ENCODE results near the gene ARHGAP29.

ARHGAP29 gene

GRCh38 chr1:94265011-94265422 is 27.6 kb upstream of the ARHGAP29 start:
- DNase-seq (ENCODE audit: low read depth in 2 of 2) = no peak

GRCh38 chr1:94260635-94261387 is 23.4 kb upstream of the ARHGAP29 start:
- no peak for DNase-seq (ENCODE audit: low read depth in 2 of 2)

DNA sequence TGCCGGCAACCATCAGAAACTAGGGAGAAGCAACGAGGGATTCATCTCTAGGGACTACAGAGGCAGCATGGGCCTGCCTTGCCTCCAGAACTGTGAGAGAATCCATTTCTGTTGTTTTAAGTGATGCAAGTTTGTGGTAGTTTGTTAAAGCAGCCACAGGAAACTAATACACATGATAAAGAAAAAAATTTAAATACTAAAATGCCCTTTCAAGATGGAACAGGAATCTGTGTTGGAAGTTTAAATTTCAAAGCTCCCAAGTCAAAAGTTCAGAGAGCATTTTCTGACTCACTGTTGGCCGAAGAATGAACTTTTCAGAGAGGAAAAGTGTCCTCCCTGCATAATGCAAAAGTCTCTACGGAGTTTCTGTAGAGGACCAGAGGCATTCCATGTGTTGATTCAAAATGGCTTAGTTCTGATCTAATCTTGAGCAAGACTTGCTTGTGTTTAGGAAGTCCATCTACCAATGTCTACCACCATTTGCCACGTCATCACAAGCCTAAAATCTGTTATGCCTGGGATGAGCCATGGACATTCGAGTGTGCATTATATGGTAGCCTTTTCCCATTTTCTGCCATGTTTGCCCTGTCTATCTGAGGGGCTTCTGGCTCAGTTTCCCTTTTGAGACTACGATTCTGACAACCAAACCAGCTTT is 22.4 kb upstream of the ARHGAP29 start:
- no peak for DNase-seq (ENCODE audit: low read depth in 2 of 2)

DNA sequence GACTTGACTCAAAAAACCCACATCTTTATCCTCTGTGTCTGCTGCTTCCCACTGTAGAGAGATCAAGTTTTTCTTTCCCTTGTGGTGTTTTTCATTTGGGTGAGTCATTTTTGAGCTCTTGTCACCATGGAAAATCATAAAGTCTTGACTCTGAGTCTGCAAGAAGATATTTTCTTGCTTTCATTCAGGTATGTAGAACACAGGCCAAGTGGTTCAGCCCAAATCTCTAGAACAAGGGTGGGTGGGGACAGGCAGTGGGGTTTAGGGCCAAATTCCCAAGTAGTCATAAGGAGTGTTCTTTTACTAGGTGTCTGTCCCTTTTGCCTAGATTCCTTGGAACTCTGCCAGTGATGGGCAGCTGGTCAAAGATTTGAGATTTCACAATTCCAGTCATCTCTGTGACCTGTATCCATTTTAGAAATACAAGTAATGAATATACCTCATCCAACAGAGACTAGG is 21.5 kb upstream of the ARHGAP29 start:
- peak; percentile 67 to 70 for DNase-seq (ENCODE audit: low read depth in 2 of 2)

DNA sequence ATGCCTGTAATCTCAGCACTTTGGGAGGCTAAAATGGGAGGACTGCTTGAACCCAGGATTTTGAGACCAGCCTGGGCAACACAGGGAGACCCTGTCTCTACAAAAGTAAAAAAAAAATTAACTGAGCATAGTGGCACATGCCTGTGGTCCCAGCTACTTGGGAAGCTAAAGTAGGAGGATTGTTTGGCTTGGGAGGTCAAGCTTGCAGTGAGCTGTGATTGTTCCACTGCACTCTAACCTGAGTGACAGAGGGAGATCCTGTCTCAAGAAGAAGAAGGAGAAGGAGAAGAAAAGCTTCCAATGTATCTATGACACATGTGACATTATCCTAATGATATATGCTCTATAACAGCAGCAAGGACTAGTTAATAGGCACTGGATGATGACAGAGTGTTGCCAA is 20.1 kb upstream of the ARHGAP29 start:
- DNase-seq (ENCODE audit: low read depth in 2 of 2) = no peak

DNA sequence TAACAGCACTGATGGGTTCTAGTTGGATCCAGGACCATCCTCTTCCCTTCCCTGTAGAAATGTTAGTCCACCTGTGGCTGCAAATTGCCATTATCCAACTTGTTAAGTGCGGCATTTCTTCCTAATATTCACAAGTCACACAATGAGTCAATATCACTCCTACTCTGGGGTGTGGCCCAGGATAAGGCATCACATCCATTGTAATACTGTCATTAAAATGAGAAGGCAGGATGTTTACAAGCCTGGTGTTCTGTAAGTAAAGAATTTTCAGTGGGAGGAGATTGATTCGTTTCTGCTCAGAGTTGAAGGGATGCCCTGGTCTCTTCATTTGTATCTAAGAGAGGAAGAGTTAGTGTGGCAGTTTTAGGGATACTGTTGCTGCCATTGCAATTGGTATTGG is 18.1 kb upstream of the ARHGAP29 start:
- no peak for DNase-seq (ENCODE audit: low read depth in 2 of 2)

DNA sequence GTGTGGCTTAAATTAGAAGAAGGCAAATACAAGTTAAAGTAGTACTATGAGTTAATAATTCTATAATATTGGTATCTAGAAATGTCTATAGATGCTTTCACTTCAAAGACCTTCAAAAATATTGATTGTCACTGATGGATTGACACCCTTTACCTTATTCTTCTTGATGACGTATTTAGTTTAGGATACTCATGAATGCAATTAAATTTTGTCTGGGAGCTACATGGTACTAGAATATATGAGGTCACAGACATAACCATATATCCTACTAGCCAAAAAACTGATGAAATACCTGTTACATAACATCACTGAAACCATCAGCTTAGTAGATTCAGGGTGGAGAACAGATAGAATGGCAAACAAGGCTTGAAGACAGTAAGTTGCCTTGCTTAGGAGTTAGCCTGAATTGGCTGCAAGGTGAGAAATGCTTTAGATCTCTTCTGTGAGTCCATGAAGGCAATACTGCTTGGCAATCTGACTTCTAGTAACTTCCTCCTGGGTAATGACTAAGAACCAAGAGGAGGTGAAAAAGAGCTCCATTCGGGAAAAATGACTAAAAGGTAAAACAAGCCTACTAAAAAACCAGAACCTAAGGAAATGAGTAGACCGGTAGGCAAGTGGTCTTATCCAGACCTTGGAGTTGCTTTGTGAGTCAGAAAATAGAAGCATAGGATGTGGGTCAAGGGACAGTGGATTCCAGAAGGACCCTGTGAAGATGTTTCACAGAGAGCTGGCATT is 16.9 kb upstream of the ARHGAP29 start:
- DNase-seq (ENCODE audit: low read depth in 2 of 2) = no peak

DNA sequence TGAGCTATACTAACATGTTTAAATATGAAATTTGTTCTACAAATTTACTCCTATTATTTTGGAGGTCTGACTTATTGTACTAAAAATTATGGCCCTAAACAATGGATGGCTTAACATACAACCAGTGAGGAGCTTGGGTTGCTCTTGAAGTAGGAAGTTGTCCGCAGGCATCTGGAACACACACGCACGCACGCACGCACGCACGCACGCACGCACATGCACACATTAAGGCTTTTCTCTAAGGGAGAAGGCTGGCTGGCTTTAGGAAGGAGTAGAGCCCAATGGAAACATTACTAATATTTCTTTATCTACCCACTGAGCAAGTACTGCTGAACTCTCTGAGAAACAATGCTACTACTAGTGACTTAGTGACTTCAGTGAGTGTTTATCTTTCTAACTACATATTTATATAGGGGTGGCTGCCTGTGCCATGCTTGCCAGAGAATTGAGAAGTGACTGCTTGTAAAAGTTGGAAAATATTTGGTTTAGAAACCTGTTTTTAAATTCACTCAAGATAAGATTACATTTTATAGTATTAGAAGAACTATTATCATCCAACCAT is 16.2 kb upstream of the ARHGAP29 start:
- no peak for DNase-seq (ENCODE audit: low read depth in 2 of 2)

GRCh38 chr1:94250341-94250740 is 13.0 kb upstream of the ARHGAP29 start:
- no peak for DNase-seq (ENCODE audit: low read depth in 2 of 2)

DNA sequence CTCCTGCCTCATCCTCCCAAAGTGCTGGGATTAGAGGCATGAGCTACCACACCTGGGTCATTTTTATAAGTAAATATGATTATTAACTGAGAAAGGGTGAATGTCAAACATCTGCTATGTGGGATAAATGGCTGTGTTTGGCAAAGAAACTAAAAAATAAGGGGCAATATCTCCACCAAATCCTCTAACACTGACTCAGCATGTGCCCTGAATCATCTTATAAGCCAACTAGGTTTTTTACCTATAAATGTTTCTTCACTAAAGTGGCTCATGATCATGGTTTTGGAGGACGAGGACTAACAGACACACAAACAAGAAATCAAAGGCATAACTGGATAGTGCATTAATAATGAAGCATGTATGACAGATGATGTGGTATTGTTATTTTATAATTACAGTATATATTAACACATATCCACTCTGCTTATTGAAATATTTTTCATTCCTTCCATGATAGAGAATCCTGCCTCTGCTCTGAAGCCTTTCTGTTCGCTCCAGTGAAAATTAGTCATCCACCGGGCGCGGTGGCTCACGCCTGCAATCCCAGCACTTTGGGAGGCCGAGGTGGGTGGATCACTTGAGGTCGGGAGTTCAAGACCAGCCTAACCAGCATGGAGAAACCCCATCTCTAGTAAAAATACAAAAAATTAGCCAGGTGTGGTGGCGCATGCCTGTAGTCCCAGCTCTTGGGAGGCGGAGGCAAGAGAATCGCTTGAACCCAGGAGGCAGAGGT is 11.7 kb upstream of the ARHGAP29 start:
- DNase-seq (ENCODE audit: low read depth in 2 of 2) = no peak

DNA sequence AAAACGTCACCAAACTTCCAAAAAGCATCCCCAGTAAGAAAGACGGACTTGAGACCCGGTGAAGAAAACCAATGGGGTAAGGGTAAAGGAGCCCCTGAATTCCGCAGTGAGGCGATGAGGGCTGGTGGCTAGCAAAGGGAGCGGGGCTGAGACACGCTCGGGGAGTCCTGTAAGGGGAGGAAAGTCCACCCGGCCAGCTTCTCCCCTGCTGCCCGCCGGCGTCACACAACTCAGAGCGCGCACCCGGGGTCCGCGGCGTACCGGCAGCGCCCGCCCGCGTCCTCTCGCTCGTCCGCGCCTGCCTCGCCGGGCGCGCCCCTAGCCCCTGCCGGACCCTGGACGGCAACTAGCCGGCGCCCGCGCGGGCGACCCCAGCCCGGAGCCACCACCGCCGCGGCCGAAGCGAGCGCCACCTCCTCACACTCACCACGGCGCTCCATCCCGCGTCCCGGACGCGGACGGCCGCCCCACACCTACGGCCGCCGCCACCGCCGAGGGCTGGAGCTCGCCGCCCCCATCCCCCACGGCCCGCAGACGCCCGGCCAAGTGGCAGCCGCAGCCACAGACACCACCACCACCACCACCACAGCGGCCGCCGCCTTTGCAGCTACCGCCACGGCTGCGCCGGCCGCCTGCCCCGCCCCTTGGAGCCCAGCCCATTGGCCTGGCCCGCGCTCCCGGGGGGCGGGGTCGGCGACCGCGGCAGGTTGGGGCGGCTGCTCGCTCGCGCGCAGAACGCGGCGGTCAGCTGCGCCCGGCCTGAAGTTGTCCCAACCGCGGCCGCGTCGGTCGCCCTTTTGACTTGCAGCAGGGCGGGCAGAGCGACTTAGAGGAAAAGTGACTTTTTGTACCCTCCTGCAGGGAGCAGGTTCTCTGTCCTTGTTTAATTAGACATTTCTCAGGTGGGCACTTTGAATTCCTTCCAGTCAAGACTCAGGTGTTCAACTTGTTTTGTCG is 10.0 kb upstream of the ARHGAP29 start:
- no peak for DNase-seq (ENCODE audit: low read depth in 2 of 2)

- DNase-seq (ENCODE audit: low read depth in 2 of 2) = no peak
Measured at GRCh38 chr1:94246692-94247137, 9.3 kb upstream of the ARHGAP29 start.

GRCh38 chr1:94245747-94246438 is 8.5 kb upstream of the ARHGAP29 start:
- DNase-seq (ENCODE audit: low read depth in 2 of 2) = no peak

GRCh38 chr1:94244816-94245215 is 7.4 kb upstream of the ARHGAP29 start:
- no peak for DNase-seq (ENCODE audit: low read depth in 2 of 2)

- DNase-seq (ENCODE audit: low read depth in 2 of 2) = no peak
Measured at GRCh38 chr1:94243665-94244064, 6.3 kb upstream of the ARHGAP29 start.

GRCh38 chr1:94240822-94241221 is 3.4 kb upstream of the ARHGAP29 start:
- no peak for DNase-seq (ENCODE audit: low read depth in 2 of 2)

DNA sequence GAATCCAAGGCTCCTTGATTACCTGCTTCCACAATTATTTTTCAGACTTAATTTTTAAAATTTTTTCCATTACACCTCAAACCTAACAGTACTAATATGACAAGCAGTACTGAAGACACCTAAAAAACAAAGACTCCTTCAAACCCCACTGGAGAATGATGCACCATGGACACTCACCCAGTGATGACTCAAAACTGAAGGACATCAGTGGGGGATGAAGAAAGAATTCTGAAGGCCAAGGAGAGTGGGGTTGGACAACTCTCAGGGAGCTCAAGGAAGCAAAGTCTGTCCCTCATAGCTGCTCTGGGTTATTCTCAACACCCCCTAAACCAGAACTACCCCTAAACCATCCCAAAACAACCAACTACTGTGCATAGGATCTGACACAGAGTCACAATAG is 2.4 kb upstream of the ARHGAP29 start:
- no peak for DNase-seq (ENCODE audit: low read depth in 2 of 2)

- no peak for DNase-seq (ENCODE audit: low read depth in 2 of 2)
Measured at GRCh38 chr1:94239051-94239450, 1.7 kb upstream of the ARHGAP29 start.

GRCh38 chr1:94236630-94237290 is 624 bp downstream of the ARHGAP29 start:
- DNase-seq (ENCODE audit: low read depth in 2 of 2) = no peak

All from fibroblast of skin of left biceps (primary cell).